Spleen (tissue), 7 donors: Measurements from ENCODE around the gene FRMD5.

Experiments
- POLR2A ChIP-seq, 3 donors: fragments of 450-650 bp; IDR thresholded peaks; one replicate each; pipeline ENCODE4 v1.5.1; 2017; ENCODE audit warnings: antibody characterized with exemption in 3 of 3, mild to moderate bottlenecking in 1 of 3
- TF ChIP-seq, protein P1 (sequence below), 11 experiments: fragments of 200-600 bp in 7 of 11; fragments of 450-650 bp in 4 of 11; sonication (generic) in 4 of 11; IDR thresholded peaks in 8 of 11; conservative IDR thresholded peaks in 3 of 11; 1 replicate in 7 of 11; 2 replicates in 4 of 11; pipeline versions ENCODE4 v1.4.0 to v1.8.0; 2016 to 2021; ENCODE audit warnings: antibody characterized with exemption in 11 of 11, inconsistent platforms in 4 of 11, mild to moderate bottlenecking in 1 of 11
- donor health status: DM: no; HTN: no; CAD: no; lungs with moderate emphysema.
- donor health status: DM: no; HTN: no; CAD: no.
- donor health status: DM: no; HTN: no; CAD: no.

DNA sequence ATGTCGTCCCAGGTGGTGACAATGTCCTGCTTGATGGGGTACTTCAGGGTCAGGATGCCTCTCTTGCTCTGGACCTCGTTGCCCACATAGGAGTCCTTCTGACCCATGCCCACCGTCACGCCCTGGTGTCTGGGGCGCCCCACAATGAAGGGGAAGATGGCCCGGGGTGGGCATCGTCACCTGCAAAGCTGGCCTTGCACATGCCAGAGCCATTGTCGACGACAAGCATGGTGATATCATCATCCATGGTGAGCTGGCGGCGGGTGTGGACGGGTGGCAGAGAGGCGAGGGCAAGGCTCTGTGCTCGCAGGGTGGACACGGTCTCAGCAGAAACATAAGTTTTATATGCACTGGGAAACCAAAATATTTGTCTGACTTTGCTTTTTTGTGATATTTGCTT lies 205.1 kb downstream of the FRMD5 start:
- TF ChIP-seq, protein P1, sequence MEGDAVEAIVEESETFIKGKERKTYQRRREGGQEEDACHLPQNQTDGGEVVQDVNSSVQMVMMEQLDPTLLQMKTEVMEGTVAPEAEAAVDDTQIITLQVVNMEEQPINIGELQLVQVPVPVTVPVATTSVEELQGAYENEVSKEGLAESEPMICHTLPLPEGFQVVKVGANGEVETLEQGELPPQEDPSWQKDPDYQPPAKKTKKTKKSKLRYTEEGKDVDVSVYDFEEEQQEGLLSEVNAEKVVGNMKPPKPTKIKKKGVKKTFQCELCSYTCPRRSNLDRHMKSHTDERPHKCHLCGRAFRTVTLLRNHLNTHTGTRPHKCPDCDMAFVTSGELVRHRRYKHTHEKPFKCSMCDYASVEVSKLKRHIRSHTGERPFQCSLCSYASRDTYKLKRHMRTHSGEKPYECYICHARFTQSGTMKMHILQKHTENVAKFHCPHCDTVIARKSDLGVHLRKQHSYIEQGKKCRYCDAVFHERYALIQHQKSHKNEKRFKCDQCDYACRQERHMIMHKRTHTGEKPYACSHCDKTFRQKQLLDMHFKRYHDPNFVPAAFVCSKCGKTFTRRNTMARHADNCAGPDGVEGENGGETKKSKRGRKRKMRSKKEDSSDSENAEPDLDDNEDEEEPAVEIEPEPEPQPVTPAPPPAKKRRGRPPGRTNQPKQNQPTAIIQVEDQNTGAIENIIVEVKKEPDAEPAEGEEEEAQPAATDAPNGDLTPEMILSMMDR (IDR thresholded peaks at IDR 0.05 in 8 of 11, conservative IDR thresholded peaks at IDR 0.05 in 3 of 11), result no peak
- no peak for TF ChIP-seq POLR2A (IDR thresholded peaks at IDR 0.05)
